ENCODE measurements around the gene STAG1.
"Not testable (repeated sequence)": the region's sequence is repeated elsewhere in the genome, so short reads cannot be mapped to it uniquely, and the experiment has no call there.

STAG1 gene

GRCh38 chr3:136576279-136577009, 175.7 kb downstream of the STAG1 start:
- DNase-seq: no peak

- DNase-seq: no peak
Measured at GRCh38 chr3:136567599-136568188, 184.5 kb downstream of the STAG1 start.

GRCh38 chr3:136564962-136565361, 187.2 kb downstream of the STAG1 start:
- DNase-seq: not testable (repeated sequence)

GRCh38 chr3:136562026-136562425, 190.2 kb downstream of the STAG1 start:
- no peak for DNase-seq

DNA sequence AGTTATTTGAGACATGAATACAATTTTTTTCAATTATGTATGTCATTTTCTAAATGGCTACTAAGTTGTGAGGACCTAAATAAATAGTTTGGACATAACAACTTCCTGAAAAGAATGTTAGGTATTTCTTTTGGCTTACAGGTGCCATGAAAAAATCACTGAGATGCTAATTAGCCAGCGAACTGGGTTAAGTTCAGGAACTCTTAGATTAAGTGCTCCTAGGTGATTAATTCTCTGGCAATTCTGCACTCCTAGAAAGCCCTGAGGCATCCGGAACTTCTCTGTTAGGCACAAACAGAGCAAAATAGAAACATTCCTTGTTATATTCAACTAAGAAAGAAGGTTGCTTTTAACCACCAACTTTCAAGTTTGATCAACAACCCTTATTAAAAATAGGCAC, 192.3 kb downstream of the STAG1 start:
- DNase-seq: no peak

GRCh38 chr3:136549461-136549860, 202.7 kb downstream of the STAG1 start:
- DNase-seq: not testable (repeated sequence)

GRCh38 chr3:136547293-136547692, 204.9 kb downstream of the STAG1 start:
- DNase-seq: no peak

DNA sequence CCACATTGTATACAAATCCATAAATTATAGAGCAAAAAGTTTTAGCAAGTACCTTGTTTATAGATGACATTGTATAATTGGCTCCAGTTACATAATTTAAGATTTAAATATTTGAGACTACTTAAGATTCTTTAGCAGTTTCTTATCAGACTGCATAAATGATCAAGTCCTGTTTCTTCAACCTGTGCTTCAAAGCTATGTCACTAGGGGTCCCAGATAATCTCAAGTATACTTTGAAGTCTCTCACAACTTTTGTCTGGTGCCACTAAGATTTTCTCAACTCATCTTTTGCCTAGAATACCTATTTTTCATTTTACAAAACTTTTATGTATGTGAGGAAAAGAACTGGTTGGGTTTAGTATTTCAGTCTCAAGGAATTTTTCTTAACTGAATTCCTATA, 205.5 kb downstream of the STAG1 start:
- no peak for DNase-seq

DNA sequence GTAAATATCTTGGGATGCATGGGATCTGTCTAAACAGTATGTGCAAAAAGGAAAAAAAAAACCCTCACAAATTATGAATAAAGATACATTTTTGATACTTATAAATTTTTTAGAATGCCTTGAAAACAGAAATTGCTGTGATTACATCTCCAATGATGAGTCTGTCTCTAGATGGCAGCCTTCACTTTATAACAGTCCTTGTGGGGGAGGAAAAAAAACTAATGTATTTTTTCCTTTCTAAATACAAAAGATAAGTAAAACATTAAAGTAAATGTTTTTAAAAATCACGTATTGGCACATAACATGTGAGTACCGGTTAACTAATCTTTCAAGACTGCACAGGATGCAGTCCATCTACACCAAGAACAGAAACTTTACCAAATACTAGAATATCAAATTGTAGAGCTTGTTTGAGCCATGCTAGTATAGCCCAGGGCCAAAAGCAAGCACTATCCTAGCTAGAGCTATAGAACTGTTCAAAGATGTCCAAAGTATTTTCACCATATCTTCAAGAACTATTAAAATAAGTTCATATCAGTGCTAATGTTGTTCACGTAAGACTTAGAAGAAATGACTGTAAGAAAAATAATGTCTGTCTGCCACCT, 206.4 kb downstream of the STAG1 start:
- DNase-seq: no peak

DNA sequence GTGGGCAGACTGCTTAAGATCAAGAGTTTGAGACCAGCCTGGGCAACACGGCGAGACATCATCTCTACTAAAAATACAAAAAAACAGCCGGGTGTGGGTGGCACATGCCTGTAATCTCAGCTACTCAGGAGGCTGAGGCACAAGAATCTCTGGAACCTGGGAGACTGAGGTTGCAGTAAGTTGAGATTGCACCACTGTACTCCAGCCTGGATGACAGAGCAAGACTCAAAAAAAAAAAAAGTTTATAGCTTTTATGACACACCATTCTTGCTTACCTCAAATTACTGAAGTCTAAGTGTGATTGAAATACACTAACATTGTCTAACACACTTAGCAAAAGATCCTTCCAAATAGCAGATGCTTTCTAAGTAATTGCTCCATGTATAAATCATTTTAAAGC, 207.6 kb downstream of the STAG1 start:
- no peak for DNase-seq

GRCh38 chr3:136543385-136543784, 208.8 kb downstream of the STAG1 start:
- no peak for DNase-seq

DNA sequence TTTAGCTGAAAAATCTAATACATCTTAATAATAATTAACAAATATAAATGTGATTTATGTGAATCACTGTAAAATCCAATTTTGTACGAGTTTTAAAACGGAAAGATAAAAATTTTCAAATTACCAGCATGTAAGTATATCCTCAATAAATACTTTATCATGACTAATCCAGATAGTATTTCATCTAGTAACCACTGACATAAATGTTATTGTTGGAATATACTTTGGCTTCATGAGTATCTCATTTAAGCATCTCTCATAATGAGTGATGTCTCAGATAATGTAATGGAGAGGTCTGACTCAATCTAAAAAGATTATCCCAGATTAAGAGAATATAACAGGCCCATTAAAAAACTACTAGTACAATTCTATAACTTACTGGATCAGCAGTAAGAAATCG, 216.3 kb downstream of the STAG1 start:
- DNase-seq: no peak

GRCh38 chr3:136532766-136533165, 219.4 kb downstream of the STAG1 start:
- DNase-seq: no peak

GRCh38 chr3:136518102-136518501, 234.1 kb downstream of the STAG1 start:
- no peak for DNase-seq

GRCh38 chr3:136516656-136517055, 235.5 kb downstream of the STAG1 start:
- no peak for DNase-seq

DNA sequence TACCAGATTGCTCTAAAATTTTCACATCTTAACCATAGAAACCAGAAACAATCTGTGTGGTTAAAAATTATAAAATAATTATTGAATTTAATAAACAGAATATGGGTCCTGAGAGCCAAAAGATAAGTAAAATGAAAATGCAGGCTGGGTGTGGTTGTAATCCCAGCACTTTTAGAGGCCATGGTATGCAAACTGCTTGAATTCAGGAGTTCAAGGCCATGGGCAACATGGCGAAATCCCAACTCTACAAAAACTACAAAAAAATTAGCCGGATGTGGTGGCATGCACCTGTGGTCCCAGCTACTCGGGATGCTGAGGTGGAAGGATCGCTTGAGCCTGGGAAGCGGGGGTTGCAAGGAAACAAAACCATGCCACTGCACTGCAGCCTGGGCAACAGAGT, 236.1 kb downstream of the STAG1 start:
- DNase-seq: no peak

DNA sequence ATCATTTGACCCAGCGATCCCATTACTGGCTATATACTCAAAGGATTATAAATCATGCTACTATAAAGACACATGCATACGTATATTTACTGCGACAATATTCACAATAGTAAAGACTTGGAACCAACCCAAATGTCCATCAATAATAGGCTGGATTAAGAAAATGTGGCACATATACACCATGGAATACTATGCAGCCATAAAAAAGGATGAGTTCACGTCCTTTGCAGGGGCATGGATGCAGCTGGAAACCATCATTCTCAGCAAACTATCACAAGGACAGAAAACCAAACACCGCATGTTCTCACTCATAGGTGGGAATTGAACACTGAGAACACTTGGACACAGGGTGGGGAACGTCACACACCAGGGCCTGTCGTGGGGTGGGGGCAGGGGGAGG, 237.6 kb downstream of the STAG1 start:
- DNase-seq: not testable (repeated sequence)

- no peak for DNase-seq
Measured at GRCh38 chr3:136513367-136513766, 238.8 kb downstream of the STAG1 start.

DNA sequence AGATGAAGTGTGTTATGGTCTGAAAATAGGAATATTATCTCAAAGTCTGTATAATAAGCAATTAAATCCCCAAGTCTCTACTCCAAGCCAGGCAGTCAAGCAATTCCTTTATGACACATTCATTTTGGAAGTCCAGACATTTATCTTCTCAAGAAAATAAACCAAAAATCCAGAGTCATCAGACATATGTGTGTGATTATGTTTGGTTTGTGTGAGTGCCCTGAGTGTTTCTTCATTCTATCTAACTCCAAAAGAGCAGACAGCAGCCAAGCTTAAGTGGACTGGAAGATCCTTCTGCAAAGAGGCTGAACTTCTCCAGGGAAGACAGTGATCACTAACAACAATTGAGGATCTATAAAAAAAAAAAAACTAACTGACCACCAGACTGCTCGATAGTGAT, 239.8 kb downstream of the STAG1 start:
- DNase-seq: no peak

DNA sequence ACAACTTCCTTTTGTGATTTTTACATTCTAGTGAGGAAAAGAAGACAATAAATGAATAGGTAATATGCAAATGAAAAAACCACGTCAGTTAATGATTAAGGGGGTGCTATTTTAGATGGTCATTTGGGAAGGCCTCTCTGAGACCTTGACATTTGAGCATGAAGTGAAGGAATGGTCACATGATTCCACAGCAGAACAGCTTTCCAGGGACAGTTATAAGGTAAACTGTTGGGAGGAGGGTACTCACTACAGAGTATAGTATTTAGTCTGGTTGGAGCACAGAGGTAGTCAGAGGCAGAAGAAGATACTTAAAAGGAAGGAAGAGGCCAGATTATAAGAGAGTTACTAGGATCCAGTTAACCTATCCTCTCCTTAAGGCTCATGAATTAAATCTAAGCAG, 246.5 kb downstream of the STAG1 start:
- DNase-seq: no peak

DNA sequence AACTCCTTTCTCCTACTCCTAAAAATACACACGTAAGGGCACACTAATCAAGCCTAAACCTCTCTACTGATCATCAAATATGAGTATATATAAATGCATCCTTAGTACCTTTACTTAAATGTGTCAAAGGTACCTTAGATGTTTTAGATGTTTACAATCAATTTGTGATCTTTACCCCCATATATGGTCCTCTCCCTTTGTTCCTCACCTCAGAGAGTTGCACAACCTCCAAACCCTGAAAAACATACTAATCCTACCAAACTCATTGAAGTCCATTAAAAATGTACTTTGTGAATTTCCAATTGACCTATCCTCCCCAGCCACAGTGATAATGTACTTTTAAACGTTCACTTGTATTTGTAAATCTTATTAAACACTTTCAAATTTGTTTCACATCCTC, 249.1 kb downstream of the STAG1 start:
- no peak for DNase-seq

DNA sequence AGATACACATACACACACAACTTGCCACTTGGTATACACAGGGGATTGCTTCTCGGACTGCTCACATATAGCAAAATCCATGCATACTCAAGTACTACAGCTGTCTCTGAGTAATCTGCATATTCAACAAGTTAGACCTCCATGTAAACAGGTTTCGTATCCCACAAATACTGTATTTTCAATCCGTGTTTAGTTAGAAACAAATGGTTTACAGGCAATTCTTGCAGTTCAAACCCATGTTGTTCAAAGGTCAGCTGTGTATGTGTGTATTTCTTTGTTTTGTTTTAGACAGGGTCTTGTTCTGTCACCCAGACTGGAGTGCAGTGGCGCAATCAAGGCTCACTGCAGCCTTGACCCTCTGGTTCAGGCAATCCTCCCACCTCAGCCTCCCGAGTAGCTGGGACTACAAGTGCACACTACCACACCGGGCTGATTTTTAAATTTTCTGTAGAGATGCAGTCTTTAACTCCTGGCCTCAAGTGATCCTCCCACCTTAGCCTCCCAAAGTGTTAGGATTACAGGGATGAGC, 253.2 kb downstream of the STAG1 start:
- no peak for DNase-seq

DNA sequence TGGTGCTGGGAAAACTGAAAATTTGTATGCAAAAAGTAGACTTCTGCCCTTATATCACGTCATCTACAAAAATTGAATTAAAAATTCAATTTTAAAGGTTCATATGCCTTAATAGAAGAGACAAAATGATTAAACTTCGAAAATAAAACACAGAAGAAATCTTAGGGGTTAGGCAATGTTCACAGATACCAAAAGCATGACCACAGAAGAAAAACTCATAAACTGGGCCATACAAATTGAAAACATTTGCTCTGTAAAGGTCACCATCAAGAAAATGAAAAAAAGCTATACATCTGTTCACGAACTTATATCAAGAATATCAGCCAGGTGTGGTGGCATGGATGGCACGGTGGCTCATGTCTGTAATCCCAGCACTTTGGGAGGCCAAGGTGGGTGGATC, 257.0 kb downstream of the STAG1 start:
- no peak for DNase-seq

Data from 8988T (cell line).